RWPE2 (cell line): ENCODE data around the gene NRXN2.
A peak's percentile ranks its signal among the peaks of the same experiment; 100 is the strongest.

Source experiments
- ATAC-seq: fragments of 200-7000 bp; cut with Tn5 transposase; 3 replicates; pipeline ENCODE4 v1.9.1; 2021; ENCODE audit warnings: low read depth
- DNase-seq: peaks from one replicate; pipeline ENCODE4 v3.0.0-alpha.2; 2020; ENCODE audit warnings: low spot score
- H3K27ac ChIP-seq: fragments of 450-650 bp; 2 replicates; pipeline ENCODE4 v1.5.1; 2017; ENCODE audit warnings: mild to moderate bottlenecking; ENCODE audit not compliant: poor library complexity, severe bottlenecking
- H3K27me3 ChIP-seq: fragments of 250-450 bp; sonication (Bioruptor Pico); 2 replicates; pipeline ENCODE4 v1.5.1; 2021; ENCODE audit warnings: mild to moderate bottlenecking, moderate library complexity; ENCODE audit not compliant: insufficient read depth, poor library complexity, severe bottlenecking
- H3K36me3 ChIP-seq: fragments of 250-450 bp; sonication (Bioruptor Pico); 2 replicates; pipeline ENCODE4 v1.5.1; 2020; ENCODE audit warnings: low read depth, mild to moderate bottlenecking, moderate library complexity
- H3K4me1 ChIP-seq: fragments of 250-450 bp; sonication (Bioruptor Pico); 2 replicates; pipeline ENCODE4 v1.5.1; 2021; ENCODE audit warnings: mild to moderate bottlenecking, moderate library complexity; ENCODE audit not compliant: insufficient read depth, poor library complexity, severe bottlenecking
- H3K4me3 ChIP-seq: fragments of 250-450 bp; sonication (Bioruptor Pico); 2 replicates; pipeline ENCODE4 v1.5.1; 2021; ENCODE audit warnings: mild to moderate bottlenecking, moderate library complexity; ENCODE audit not compliant: severe bottlenecking
- H3K9me3 ChIP-seq: fragments of 250-450 bp; sonication (Bioruptor Pico); 2 replicates; pipeline ENCODE4 v1.5.1; 2021; ENCODE audit warnings: mild to moderate bottlenecking, moderate library complexity; ENCODE audit not compliant: severe bottlenecking
- CTCF ChIP-seq: fragments of 450-650 bp; IDR thresholded peaks from one replicate; pipeline ENCODE4 v1.5.1; 2017; ENCODE audit warnings: mild to moderate bottlenecking, moderate library complexity; ENCODE audit not compliant: poor library complexity, severe bottlenecking

Gene NRXN2

GRCh38 chr11:64652586-64653387, 70.2 kb downstream of the NRXN2 start:
- Histone ChIP-seq H3K27me3 (no peaks in the 10 kb centered on the region), H3K27ac (no peak overlapping the region), H3K4me3 (no peak overlapping the region), H3K36me3 (no peaks in the 10 kb centered on the region), H3K4me1 (peaks cover 3% of the 10 kb centered on the region), H3K9me3 (no peaks in the 10 kb centered on the region)
- peak; percentile 74 for ATAC-seq
- TF ChIP-seq CTCF, result peak; percentile 85
- DNase-seq, result no peak

GRCh38 chr11:64650923-64651523, 72.0 kb downstream of the NRXN2 start:
- H3K4me1 ChIP-seq, result peaks cover under 1% of the 10 kb centered on the region

GRCh38 chr11:64649291-64649697, 73.7 kb downstream of the NRXN2 start:
- H3K4me3 ChIP-seq, result no peak overlapping the region
- H3K9me3 ChIP-seq, result no peaks in the 10 kb centered on the region
- DNase-seq (no peak), ATAC-seq (no peak)
- TF ChIP-seq CTCF, result peak; percentile 33
- H3K27me3 ChIP-seq, result peaks cover 11% of the 10 kb centered on the region
- H3K36me3 ChIP-seq, result no peaks in the 10 kb centered on the region
- no peaks in the 10 kb centered on the region for H3K4me1 ChIP-seq
- no peak overlapping the region for H3K27ac ChIP-seq

More at GRCh38 chr11:64650923-64651523, 72.0 kb downstream of the NRXN2 start:
- Histone ChIP-seq H3K36me3 (no peaks in the 10 kb centered on the region), H3K4me3 (no peak overlapping the region), H3K27me3 (no peaks in the 10 kb centered on the region), H3K27ac (no peak overlapping the region), H3K9me3 (no peaks in the 10 kb centered on the region)
- peak; percentile 51 for TF ChIP-seq CTCF
- no peak for DNase-seq
- ATAC-seq, result no peak

GRCh38 chr11:64648551-64648950, 74.4 kb downstream of the NRXN2 start:
- ATAC-seq, result no peak
- H3K27ac ChIP-seq, result no peak overlapping the region
- TF ChIP-seq CTCF, result no peak
- H3K27me3 ChIP-seq, result peaks cover 19% of the 10 kb centered on the region
- H3K9me3 ChIP-seq, result no peaks in the 10 kb centered on the region
- H3K36me3 ChIP-seq, result no peaks in the 10 kb centered on the region
- DNase-seq, result no peak
- H3K4me1 ChIP-seq, result no peaks in the 10 kb centered on the region
- no peak overlapping the region for H3K4me3 ChIP-seq
